ENCODE results near the gene COL18A1. TPM values are rescaled to one million over a fixed set of nuclear protein-coding genes. Genes with fewer than 3 reads are reported as not detected.
"Not testable (repeated sequence)": the region's sequence is repeated elsewhere in the genome, so short reads cannot be mapped to it uniquely, and the experiment has no call there.

The COL18A1 gene
- total RNA-seq, 1 donor from 2014 or later, result 44.2 TPM

GRCh38 chr21:45431781-45432572 is 27.0 kb downstream of the COL18A1 start:
- ATAC-seq (ENCODE audit: poor library complexity) (peak; percentile 3), DNase-seq (no peak)
- intact Hi-C loops (cut with DNase I), result loop anchor here (10.0 kb wide), 1 partner anchor 277 kb away; no protein-coding TSS in a partner anchor

- DNase-seq (no peak), ATAC-seq (ENCODE audit: poor library complexity) (peak; percentile 61)
- intact Hi-C loops (cut with DNase I), result loop anchor here (10.0 kb wide), 1 partner anchor 278 kb away; no protein-coding TSS in a partner anchor
Measured at GRCh38 chr21:45432575-45433255, 27.8 kb downstream of the COL18A1 start.

- DNase-seq (no peak), ATAC-seq (ENCODE audit: poor library complexity) (no peak)
- intact Hi-C loops (cut with DNase I), result loop anchor here (10.0 kb wide), 1 partner anchor 278 kb away; no protein-coding TSS in a partner anchor
Measured at GRCh38 chr21:45433301-45433700, 28.3 kb downstream of the COL18A1 start.

- intact Hi-C loops (cut with DNase I), result loop anchor here (10.0 kb wide), 1 partner anchor 279 kb away; no protein-coding TSS in a partner anchor
- DNase-seq, result no peak
- ATAC-seq (ENCODE audit: poor library complexity), result no peak
Measured at GRCh38 chr21:45433911-45434644, 29.1 kb downstream of the COL18A1 start.

GRCh38 chr21:45434645-45435217 is 29.8 kb downstream of the COL18A1 start:
- DNase-seq (no peak), ATAC-seq (ENCODE audit: poor library complexity) (no peak)
- intact Hi-C loops (cut with DNase I), result loop anchor here (5.0 to 10.0 kb wide), 2 partner anchors 47 to 280 kb away; no protein-coding TSS in a partner anchor

- intact Hi-C loops (cut with DNase I), result loop anchor here (5.0 to 10.0 kb wide), 2 partner anchors 48 to 281 kb away; no protein-coding TSS in a partner anchor
- DNase-seq (no peak), ATAC-seq (ENCODE audit: poor library complexity) (no peak)
Measured at GRCh38 chr21:45435405-45435981, 30.5 kb downstream of the COL18A1 start.

- no peak for DNase-seq
- intact Hi-C loops (cut with DNase I), result loop anchor here (5.0 to 10.0 kb wide), 2 partner anchors 49 to 282 kb away; no protein-coding TSS in a partner anchor
- ATAC-seq (ENCODE audit: poor library complexity), result no peak
Measured at GRCh38 chr21:45436351-45437065, 31.5 kb downstream of the COL18A1 start.

GRCh38 chr21:45437844-45438243 is 32.9 kb downstream of the COL18A1 start:
- intact Hi-C loops (cut with DNase I), result loop anchor here (5.0 to 10.0 kb wide), 2 partner anchors 51 to 283 kb away; no protein-coding TSS in a partner anchor
- not testable (repeated sequence) for ATAC-seq (ENCODE audit: poor library complexity); DNase-seq

GRCh38 chr21:45438391-45439145 is 33.6 kb downstream of the COL18A1 start:
- ATAC-seq (ENCODE audit: poor library complexity) (no peak), DNase-seq (peak; percentile 47)
- intact Hi-C loops (cut with DNase I), result loop anchor here (1.0 to 10.0 kb wide), 3 partner anchors 51 to 284 kb away; no protein-coding TSS in a partner anchor

GRCh38 chr21:45439161-45439872 is 34.4 kb downstream of the COL18A1 start:
- ATAC-seq (ENCODE audit: poor library complexity) (peak; percentile 95), DNase-seq (peak; percentile 93)
- intact Hi-C loops (cut with DNase I), result loop anchor here (1.0 to 10.0 kb wide), 3 partner anchors 52 to 285 kb away; no protein-coding TSS in a partner anchor

- intact Hi-C loops (cut with DNase I), result loop anchor here (1.0 to 10.0 kb wide), 3 partner anchors 53 to 285 kb away; no protein-coding TSS in a partner anchor
- ATAC-seq (ENCODE audit: poor library complexity) (no peak), DNase-seq (peak; percentile 41)
Measured at GRCh38 chr21:45439901-45440461, 35.0 kb downstream of the COL18A1 start.

- intact Hi-C loops (cut with DNase I), result no loop called here
- ATAC-seq (ENCODE audit: poor library complexity), result no peak
Measured at GRCh38 chr21:45440736-45441350, 35.9 kb downstream of the COL18A1 start.

GRCh38 chr21:45441431-45442255 is 36.7 kb downstream of the COL18A1 start:
- intact Hi-C loops (cut with DNase I), result no loop called here
- peak; percentile 39 for DNase-seq
- ATAC-seq (ENCODE audit: poor library complexity), result no peak

More at GRCh38 chr21:45440736-45441350, 35.9 kb downstream of the COL18A1 start:
- peak; percentile 30 for DNase-seq

- DNase-seq, result peak; percentile 22
- intact Hi-C loops (cut with DNase I), result no loop called here
- ATAC-seq (ENCODE audit: poor library complexity), result no peak
Measured at GRCh38 chr21:45442276-45442675, 37.3 kb downstream of the COL18A1 start.
